Naive B cell (primary cell): ENCODE results near the gene OTOS. TPM values are rescaled to one million over a fixed set of nuclear protein-coding genes. Genes with fewer than 3 reads are reported as not detected.

Experiments used
- ATAC-seq, 2 donors: fragments of 150-1000 bp; cut with Tn5 transposase; 2 replicates each; pipeline ENCODE4 v1.10.0; 2021; ENCODE audit warnings: low read depth in 2 of 2, mild to moderate bottlenecking in 2 of 2, moderate library complexity in 2 of 2
- DNase-seq: peaks from one replicate; pipeline ENCODE4 v3.0.0; 2022
- H3K27ac Mint-ChIP-seq, 6 donors: one replicate each; pipeline ENCODE4 v1.8.0; 2020 to 2022; ENCODE audit warnings: mild to moderate bottlenecking in 6 of 6, mixed read lengths in 6 of 6, moderate library complexity in 5 of 6, inconsistent platforms in 2 of 6
- H3K27me3 Mint-ChIP-seq, 3 donors: one replicate each; pipeline ENCODE4 v1.8.0; 2021 to 2022; ENCODE audit warnings: mixed read lengths in 3 of 3, mild to moderate bottlenecking in 1 of 3
- H3K36me3 Mint-ChIP-seq, 2 donors: one replicate each; pipeline ENCODE4 v1.8.0; 2020 to 2022; ENCODE audit warnings: mixed read lengths in 2 of 2, inconsistent platforms in 1 of 2, mild to moderate bottlenecking in 1 of 2
- H3K4me1 Mint-ChIP-seq, 3 donors: one replicate each; pipeline ENCODE4 v1.8.0; 2020 to 2022; ENCODE audit warnings: mixed read lengths in 3 of 3, inconsistent platforms in 1 of 3, mild to moderate bottlenecking in 1 of 3, moderate library complexity in 1 of 3
- H3K4me3 Mint-ChIP-seq, 8 donors: one replicate each; pipeline ENCODE4 v1.8.0; 2020 to 2022; ENCODE audit warnings: mild to moderate bottlenecking in 8 of 8, mixed read lengths in 8 of 8, moderate library complexity in 8 of 8, inconsistent platforms in 2 of 8
- H3K9me3 Mint-ChIP-seq, 7 donors: one replicate each; pipeline ENCODE4 v1.8.0; 2020 to 2022; ENCODE audit warnings: mixed read lengths in 7 of 7, mild to moderate bottlenecking in 5 of 7, inconsistent platforms in 2 of 7, moderate library complexity in 1 of 7
- polyA plus RNA-seq, 6 donors: library from polyadenylated mRNA; unstranded; fragments of 300-500 nt; fragmentation: Illumina TruSeq; gene quantifications; one replicate each; pipeline ENCODE4 v1.2.3, GENCODE V29; 2021; ENCODE audit warnings: low read depth in 6 of 6

The OTOS gene
- polyA plus RNA-seq, 6 donors from 2014 or later = not detected

DNA sequence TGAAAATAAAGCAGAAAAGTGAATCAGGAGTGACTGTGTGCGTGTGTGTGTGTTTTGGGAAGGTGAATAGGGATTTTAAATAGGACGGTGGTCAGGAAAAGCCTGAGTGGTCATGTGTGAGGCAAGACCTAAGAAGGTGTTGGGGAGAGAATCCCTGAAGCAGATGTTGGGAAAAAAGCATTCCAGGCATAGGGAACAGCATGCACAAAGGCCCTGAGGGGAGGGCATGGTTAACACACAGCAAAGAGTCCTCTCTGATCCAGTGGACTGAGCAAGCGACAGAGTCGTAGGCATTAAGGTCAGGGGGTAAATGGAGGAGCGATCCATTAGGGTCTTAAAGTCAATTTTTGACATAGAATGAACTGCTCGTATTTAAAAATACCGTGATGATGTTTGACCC lies 34.0 kb upstream of the OTOS start:
- no peaks in the 10 kb centered on the region for H3K36me3 Mint-ChIP-seq
- H3K27ac Mint-ChIP-seq = peak overlapping the region in 1 of 6 donors; percentile 4
- H3K4me1 Mint-ChIP-seq = peaks cover 0 to 3% (median 0%) of the 10 kb centered on the region in 3 donors
- peaks cover 0 to 10% (median 4%) of the 10 kb centered on the region in 7 donors for H3K9me3 Mint-ChIP-seq
- DNase-seq (no peak), ATAC-seq (no peak)
- no peak overlapping the region for H3K4me3 Mint-ChIP-seq
- H3K27me3 Mint-ChIP-seq = peaks cover 13 to 34% (median 23%) of the 10 kb centered on the region in 3 donors

DNA sequence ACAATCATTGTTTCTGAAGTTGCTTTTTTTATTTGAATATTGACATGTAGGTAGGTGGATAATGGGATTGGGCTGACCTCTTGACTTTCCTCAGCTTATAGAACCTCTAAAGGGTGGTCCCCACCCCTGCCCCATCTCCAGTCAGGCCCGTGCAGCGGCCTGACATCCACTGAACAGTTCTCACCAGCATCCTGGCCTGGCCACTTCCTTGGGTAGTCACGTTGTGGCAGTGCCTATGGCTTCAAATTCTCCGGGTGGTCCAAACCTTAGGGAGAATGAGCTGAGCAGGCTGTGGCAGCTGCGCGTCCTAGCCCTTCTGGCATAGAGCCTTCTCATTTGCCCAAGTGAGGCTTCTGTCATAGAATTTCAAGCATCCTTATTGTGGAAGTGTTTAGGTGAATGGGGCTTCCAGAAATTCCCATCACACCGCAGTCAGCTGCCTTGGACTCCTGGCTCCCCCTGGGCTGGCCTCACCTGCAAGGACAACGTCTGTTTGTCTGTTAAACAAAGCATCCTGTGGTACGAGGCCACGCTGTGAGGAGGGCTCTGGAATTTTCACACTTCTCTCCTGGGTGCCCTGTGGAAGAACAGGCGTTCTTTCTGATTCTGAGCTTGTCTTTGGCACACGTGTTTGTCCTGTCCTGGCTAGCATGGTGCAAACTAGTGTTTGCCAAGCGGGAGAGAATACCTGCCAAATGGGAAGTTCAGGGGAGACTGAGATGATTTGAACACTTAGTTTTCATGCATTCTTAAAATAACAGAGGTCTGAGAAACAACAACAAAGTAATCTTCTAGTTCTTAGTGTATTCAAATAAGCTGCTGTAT lies 31.8 kb upstream of the OTOS start:
- H3K9me3 Mint-ChIP-seq = peaks cover 0 to 10% (median 4%) of the 10 kb centered on the region in 7 donors
- no peak for DNase-seq
- no peak overlapping the region for H3K4me3 Mint-ChIP-seq
- ATAC-seq = no peak
- H3K27ac Mint-ChIP-seq = no peak overlapping the region
- H3K36me3 Mint-ChIP-seq = no peaks in the 10 kb centered on the region
- H3K27me3 Mint-ChIP-seq = peaks cover 9 to 22% (median 21%) of the 10 kb centered on the region in 3 donors
- H3K4me1 Mint-ChIP-seq = peaks cover 0 to 3% (median 0%) of the 10 kb centered on the region in 3 donors

DNA sequence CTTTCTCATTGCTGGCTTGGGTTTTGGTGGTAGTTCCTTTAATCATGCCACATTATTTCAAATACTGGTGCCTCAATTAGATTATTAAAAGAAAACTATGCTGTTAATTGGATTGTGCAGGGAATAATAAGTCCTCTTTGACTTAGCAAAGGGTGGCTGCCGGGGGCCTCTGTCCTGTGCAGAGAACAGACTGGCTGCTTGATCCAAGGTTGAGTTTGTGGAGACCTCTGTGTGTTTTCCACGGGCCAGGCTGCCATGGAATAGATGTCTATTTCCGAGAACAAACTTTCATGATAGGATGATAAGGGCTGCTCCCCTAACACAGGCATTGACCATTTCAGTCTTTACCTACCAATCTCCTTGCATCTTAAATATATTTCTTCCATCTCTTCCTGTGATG lies 30.4 kb upstream of the OTOS start:
- Mint-ChIP-seq H3K4me3 (no peak overlapping the region), H3K9me3 (peaks cover 0 to 10% (median 4%) of the 10 kb centered on the region in 7 donors), H3K27me3 (peaks cover 4 to 12% (median 8%) of the 10 kb centered on the region in 3 donors), H3K4me1 (peaks cover 0 to 3% (median 0%) of the 10 kb centered on the region in 3 donors), H3K36me3 (no peaks in the 10 kb centered on the region), H3K27ac (no peak overlapping the region)
- ATAC-seq = no peak
- DNase-seq = no peak

DNA sequence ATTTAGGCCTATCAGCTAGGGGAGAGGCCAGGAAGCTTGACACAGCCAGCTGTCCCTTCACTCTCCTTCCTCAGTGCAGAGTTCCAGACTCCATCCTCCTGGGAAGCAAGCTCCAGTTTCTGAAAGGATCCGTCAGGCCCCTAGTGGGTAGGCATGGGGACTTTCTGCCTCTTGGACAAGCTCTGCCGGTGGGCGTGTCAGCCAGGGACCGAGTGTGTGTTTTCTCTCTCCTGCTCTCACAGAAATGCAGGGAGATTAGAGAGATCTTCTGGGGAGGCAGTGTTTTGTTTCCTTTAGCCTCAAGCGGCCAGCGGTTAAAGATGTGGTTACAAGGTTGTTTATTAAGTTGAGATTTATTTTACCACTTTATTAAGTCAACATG lies 29.9 kb upstream of the OTOS start:
- Mint-ChIP-seq H3K27ac (no peak overlapping the region), H3K27me3 (peaks cover 0 to 14% (median 8%) of the 10 kb centered on the region in 3 donors), H3K9me3 (peaks cover 0 to 10% (median 4%) of the 10 kb centered on the region in 7 donors), H3K4me3 (no peak overlapping the region), H3K36me3 (no peaks in the 10 kb centered on the region), H3K4me1 (peaks cover 0 to 3% (median 0%) of the 10 kb centered on the region in 3 donors)
- no peak for ATAC-seq
- no peak for DNase-seq

DNA sequence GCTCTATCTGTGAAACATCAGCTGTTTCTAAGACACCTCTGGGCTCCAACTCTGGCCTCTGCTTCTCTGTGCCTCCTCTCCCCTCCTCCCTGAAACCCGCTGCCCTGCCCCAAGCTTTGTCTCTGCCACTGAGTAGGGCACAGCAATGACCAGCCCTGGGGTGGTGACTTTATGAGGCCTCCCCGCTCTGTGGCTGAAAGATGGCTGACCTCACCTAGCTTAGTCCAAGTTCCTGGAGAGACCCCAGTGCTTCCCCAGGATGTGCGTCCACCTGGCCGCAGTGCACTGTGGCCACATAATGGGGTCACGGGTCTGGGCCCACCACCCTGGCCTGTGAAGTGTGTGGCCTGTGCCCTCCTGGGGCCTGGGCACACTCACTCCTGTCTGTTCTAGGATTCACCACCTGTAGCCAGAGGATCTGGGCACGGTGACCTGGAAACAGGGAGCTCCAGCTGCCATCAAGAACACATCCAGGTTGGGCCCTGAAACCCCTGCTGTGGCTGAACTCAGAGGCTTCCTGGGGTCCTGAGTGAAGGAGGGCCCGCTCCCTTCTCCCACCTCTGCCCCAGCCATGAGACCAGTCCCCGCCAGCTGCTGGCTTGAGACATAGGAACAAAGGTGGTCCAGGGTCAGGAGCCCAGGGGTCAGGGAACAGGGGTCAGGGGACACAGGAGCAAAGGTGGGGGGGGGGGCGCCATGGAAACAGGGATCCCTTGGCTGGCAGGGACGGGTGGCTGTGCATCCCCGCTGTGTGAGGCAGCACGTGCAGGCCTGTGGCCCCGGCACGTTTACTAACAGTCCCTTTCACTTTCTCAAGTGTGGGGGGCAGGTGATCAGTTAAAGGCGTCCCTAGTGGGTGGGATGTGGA lies 29.3 kb upstream of the OTOS start:
- no peak overlapping the region for H3K4me3 Mint-ChIP-seq
- ATAC-seq (no peak), DNase-seq (no peak)
- peaks cover 0 to 16% (median 8%) of the 10 kb centered on the region in 3 donors for H3K27me3 Mint-ChIP-seq
- H3K4me1 Mint-ChIP-seq = peaks cover 0 to 3% (median 0%) of the 10 kb centered on the region in 3 donors
- no peaks in the 10 kb centered on the region for H3K36me3 Mint-ChIP-seq
- H3K9me3 Mint-ChIP-seq = peaks cover 0 to 10% (median 4%) of the 10 kb centered on the region in 7 donors
- H3K27ac Mint-ChIP-seq = no peak overlapping the region

DNA sequence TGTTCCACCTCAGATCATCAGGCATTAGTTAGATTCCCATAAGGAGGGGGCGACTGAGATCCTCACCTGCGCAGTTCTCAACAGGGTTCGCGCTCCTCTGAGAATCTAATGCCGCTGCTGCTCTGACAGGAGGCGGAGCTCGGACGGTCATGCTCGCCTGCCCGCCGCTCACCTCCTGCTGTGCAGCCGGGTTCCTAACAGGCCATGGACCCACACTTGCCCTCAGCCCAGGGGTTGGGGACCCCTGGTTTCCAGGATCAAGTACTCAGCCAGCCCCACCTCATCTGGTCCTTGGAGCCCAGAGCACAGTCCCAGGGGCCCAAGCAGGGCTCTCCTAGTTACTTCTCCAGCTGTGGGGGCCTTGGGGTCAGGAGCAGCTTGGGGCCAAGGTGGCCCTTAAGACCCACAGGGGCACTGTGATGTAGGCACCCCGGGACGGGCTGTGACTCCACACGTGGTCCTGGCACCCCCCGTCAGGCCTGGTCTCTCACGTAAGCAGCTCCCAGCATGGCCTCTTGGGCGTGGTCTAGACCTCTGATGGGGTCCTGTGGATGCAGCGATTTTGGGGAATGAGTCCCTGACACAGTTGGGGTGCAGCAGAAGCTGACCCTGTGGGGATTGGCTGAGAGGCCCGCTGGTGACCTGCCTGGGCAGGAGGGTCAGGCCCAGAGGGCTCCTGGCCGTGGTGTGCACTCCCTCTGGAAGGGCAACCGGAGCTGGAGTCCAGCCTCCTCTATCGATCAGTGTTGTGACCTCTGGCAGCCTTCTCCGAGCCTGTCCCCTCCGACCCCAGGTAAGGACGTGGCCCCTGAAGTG lies 28.3 kb upstream of the OTOS start:
- DNase-seq = no peak
- H3K4me1 Mint-ChIP-seq = peaks cover 0 to 3% (median 0%) of the 10 kb centered on the region in 3 donors
- peaks cover 0 to 10% (median 4%) of the 10 kb centered on the region in 7 donors for H3K9me3 Mint-ChIP-seq
- H3K27ac Mint-ChIP-seq = no peak overlapping the region
- H3K27me3 Mint-ChIP-seq = peaks cover 0 to 16% (median 0%) of the 10 kb centered on the region in 3 donors
- ATAC-seq = no peak
- no peak overlapping the region for H3K4me3 Mint-ChIP-seq
- no peaks in the 10 kb centered on the region for H3K36me3 Mint-ChIP-seq

DNA sequence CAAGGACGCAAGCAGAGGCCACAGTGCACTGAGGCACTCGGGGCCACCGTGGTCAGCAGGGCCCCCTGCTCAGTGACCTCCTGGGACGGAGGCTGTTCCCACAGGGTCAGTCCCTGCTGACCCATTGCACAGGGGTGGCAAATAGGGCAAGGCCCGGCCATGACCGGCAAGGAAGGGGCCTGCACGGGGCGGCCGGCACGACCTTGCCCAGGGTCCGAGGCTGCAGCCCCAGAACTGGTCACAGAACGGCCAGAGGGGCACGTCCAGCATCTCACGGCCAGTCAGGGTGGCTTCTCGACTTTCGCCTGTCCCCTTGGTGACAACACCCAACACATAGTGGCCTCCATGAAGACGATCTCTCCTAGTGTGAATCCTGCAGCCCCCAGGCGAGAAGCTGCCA lies 27.6 kb upstream of the OTOS start:
- no peak for ATAC-seq
- Mint-ChIP-seq H3K9me3 (peaks cover 0 to 10% (median 4%) of the 10 kb centered on the region in 7 donors), H3K4me1 (peaks cover 0 to 3% (median 0%) of the 10 kb centered on the region in 3 donors), H3K27me3 (peaks cover 0 to 16% (median 0%) of the 10 kb centered on the region in 3 donors), H3K27ac (no peak overlapping the region), H3K4me3 (no peak overlapping the region), H3K36me3 (no peaks in the 10 kb centered on the region)
- DNase-seq = no peak

DNA sequence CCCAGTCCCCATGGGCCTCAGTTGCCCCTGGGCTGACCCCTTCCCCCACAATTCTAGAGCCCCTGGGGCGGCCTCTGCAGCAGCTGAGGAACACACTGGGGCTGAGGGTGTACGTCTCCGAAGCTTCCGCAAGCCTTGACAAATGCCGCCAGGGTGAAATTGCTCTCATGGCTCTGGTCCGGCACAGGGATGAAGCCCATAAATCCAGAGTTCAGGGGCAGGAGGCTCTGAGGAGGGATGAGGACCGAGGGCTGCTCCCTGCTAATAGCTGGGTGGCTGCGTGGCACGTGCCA lies 27.1 kb upstream of the OTOS start:
- ATAC-seq (no peak), DNase-seq (no peak)
- H3K4me1 Mint-ChIP-seq = no peaks in the 10 kb centered on the region
- no peak overlapping the region for H3K4me3 Mint-ChIP-seq
- peaks cover 0 to 9% (median 2%) of the 10 kb centered on the region in 7 donors for H3K9me3 Mint-ChIP-seq
- H3K36me3 Mint-ChIP-seq = no peaks in the 10 kb centered on the region
- H3K27me3 Mint-ChIP-seq = peaks cover 0 to 16% (median 0%) of the 10 kb centered on the region in 3 donors
- H3K27ac Mint-ChIP-seq = peak overlapping the region in 1 of 6 donors; percentile 47

DNA sequence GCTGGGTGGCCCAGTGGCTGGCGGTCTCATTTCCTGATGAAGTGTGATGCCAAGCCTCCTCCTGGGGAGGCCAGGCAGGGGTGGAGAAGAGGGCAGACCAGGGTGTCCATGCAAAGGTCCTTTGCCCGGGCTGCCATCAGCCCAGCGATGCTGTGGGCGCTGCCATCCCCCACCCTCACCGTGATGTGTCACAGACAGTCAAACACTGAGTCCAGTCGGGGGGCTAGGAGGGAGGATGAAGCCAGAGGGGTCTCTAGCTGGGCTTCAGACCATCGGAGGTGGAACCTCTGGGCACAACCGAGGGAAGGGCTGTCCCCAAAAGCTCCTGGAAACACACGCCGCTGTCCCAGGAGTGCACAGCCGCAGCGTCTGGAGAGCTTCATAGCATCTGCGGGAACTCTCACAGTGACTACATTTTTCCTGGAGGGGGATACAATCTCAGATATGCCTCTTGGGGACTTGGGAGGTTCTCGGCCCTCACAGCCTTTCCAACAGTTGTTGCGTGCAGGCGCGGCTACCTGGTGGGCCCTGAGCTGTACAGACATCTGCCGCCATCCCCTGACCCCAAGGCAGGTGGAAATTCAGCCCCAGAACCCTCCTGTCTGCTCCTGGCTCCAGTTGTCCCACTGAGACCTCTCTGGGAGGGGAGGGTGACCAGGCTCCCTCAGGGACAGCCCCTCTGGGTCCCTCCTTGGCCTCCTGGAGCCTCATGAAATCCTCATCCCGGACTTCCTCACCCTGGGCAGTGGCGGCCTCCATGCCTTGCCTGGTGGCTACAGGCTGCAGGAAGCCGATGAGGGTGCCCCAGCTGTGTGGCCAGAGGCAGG lies 26.5 kb upstream of the OTOS start:
- ATAC-seq = no peak
- Mint-ChIP-seq H3K9me3 (peaks cover 0 to 9% (median 0%) of the 10 kb centered on the region in 7 donors), H3K27ac (peak overlapping the region in 1 of 6 donors; percentile 44)

DNA sequence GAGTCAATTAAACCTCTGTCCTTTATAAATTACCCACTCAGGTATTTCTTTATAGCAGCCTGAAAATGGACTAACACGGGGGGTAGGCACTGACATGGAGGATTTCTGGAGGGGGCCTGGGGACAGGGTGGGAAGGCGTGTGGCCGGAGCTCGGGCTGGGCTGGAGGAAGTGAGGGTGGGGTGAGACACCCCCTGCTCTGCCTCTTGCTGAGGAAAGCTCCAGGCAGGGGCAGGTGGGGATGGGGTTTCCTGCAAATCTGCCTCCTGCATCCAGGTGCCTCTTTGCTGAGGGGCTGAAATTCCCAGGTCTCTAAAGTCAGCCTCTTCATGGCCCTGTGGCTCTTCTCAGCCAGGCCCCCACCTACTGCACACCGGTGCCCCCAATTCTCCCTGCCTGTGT lies 25.7 kb upstream of the OTOS start:
- Mint-ChIP-seq H3K27ac (no peak overlapping the region), H3K36me3 (no peaks in the 10 kb centered on the region), H3K4me1 (no peaks in the 10 kb centered on the region), H3K9me3 (peaks cover 0 to 9% (median 0%) of the 10 kb centered on the region in 7 donors), H3K4me3 (no peak overlapping the region), H3K27me3 (peaks cover 0 to 11% (median 0%) of the 10 kb centered on the region in 3 donors)
- no peak for ATAC-seq
- no peak for DNase-seq

More for the DNA sequence above, 26.5 kb upstream of the OTOS start:
- H3K4me3 Mint-ChIP-seq = no peak overlapping the region
- no peaks in the 10 kb centered on the region for H3K36me3 Mint-ChIP-seq
- H3K27me3 Mint-ChIP-seq = peaks cover 0 to 16% (median 0%) of the 10 kb centered on the region in 3 donors
- no peaks in the 10 kb centered on the region for H3K4me1 Mint-ChIP-seq
- DNase-seq = no peak

DNA sequence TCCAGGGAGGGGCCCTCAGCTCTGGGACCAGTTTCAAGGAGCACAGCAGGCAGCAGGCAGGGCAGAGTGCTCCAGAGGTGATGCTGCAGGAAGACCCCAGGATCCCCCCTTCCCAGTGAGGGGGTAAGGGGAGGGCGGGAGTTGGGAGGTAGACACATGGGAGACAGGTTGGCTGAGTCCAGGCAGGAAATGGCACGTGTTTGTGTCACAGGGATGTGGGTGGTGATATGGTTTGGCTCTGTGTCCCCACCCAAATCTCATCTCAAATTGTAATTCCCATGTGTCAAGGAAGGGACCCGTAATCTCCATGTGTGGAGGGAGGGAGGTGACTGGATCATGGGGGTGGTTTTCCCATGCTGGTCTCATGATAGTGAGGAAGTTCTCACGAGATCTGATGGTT lies 25.2 kb upstream of the OTOS start:
- no peak overlapping the region for H3K4me3 Mint-ChIP-seq
- H3K36me3 Mint-ChIP-seq = no peaks in the 10 kb centered on the region
- H3K4me1 Mint-ChIP-seq = no peaks in the 10 kb centered on the region
- H3K27me3 Mint-ChIP-seq = peaks cover 0 to 10% (median 0%) of the 10 kb centered on the region in 3 donors
- ATAC-seq (no peak), DNase-seq (no peak)
- no peak overlapping the region for H3K27ac Mint-ChIP-seq
- H3K9me3 Mint-ChIP-seq = peaks cover 0 to 9% (median 0%) of the 10 kb centered on the region in 7 donors

DNA sequence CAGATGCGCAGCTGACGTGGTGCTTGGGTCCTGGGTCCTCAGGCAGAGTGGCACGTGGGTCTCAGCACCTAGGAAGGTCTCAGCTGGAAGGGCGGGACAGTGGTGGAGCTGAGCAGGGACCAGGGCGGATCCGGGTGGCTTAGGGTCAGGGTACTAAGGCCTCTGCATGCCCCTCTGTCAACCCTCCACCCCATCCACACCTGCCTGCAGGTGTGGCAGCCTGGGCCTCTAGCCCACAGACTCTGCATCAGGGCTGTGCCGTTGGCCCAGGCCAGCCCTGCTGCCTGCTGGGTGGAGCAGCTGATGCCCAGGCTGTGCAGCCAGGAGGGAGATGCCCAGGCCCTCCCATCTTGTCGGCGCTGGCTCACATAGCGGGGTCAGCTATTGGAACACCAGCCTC lies 24.6 kb upstream of the OTOS start:
- H3K36me3 Mint-ChIP-seq = no peaks in the 10 kb centered on the region
- DNase-seq (no peak), ATAC-seq (no peak)
- H3K4me3 Mint-ChIP-seq = no peak overlapping the region
- H3K4me1 Mint-ChIP-seq = no peaks in the 10 kb centered on the region
- H3K9me3 Mint-ChIP-seq = peaks cover 0 to 9% (median 0%) of the 10 kb centered on the region in 7 donors
- H3K27me3 Mint-ChIP-seq = peaks cover 0 to 11% (median 0%) of the 10 kb centered on the region in 3 donors
- H3K27ac Mint-ChIP-seq = no peak overlapping the region
